NCI-H1092 (cell line): Measurements from ENCODE around the gene CENPM.

Experiments
- DNase-seq: peaks from one replicate; lab custom pipeline; 2025; lab: John Stamatoyannopoulos, UW

Gene CENPM

GRCh38 chr22:41899110-41899509 is 47.8 kb downstream of the CENPM start:
- DNase-seq: no peak

- no peak for DNase-seq
Measured at GRCh38 chr22:41898645-41899044, 48.3 kb downstream of the CENPM start.

GRCh38 chr22:41893591-41894375 is 53.2 kb downstream of the CENPM start:
- DNase-seq: no peak

GRCh38 chr22:41892721-41893120 is 54.2 kb downstream of the CENPM start:
- no peak for DNase-seq

- DNase-seq: no peak
Measured at GRCh38 chr22:41891407-41891806, 55.5 kb downstream of the CENPM start.
